Prostate gland (tissue), 2 donors: Measurements from ENCODE around the gene SERINC5. TPM values are rescaled to one million over a fixed set of nuclear protein-coding genes. Genes with fewer than 3 reads are reported as not detected.

Experiments
- DNase-seq: peaks from one replicate; pipeline ENCODE4 v3.0.0-alpha.2; 2019; ENCODE audit warnings: low spot score
- H3K27ac ChIP-seq, 2 donors: fragments of 200-600 bp; sonication (generic); 2 replicates each; pipeline ENCODE4 v1.5.1; 2017 to 2019
- H3K27me3 ChIP-seq: fragments of 200-600 bp; sonication (generic); replicated peaks from 2 replicates; pipeline ENCODE4 v1.5.1; 2019; ENCODE audit not compliant: insufficient read depth
- H3K36me3 ChIP-seq, 2 donors: fragments of 200-600 bp; sonication (generic); 1 replicate in 1 of 2; 2 replicates in 1 of 2; pipeline versions ENCODE4 v1.5.1 to v1.8.1; 2017 to 2019
- H3K4me1 ChIP-seq: fragments of 200-600 bp; sonication (generic); replicated peaks from 2 replicates; pipeline ENCODE4 v1.5.1; 2019
- H3K4me3 ChIP-seq, 2 donors: fragments of 200-600 bp; sonication (generic); 2 replicates each; pipeline ENCODE4 v1.5.1; 2017 to 2019
- H3K9me3 ChIP-seq: fragments of 200-600 bp; sonication (generic); 2 replicates; pipeline ENCODE4 v1.5.1; 2017
- CTCF ChIP-seq, 4 experiments: fragments of 200-600 bp in 2 of 4; fragments of 450-650 bp in 2 of 4; sonication (generic) in 2 of 4; IDR thresholded peaks; 1 replicate in 3 of 4; 2 replicates in 1 of 4; pipeline ENCODE4 v1.5.1; 2016 to 2019; ENCODE audit warnings: antibody characterized with exemption in 4 of 4, mild to moderate bottlenecking in 2 of 4, moderate library complexity in 2 of 4
- POLR2A ChIP-seq: fragments of 450-650 bp; IDR thresholded peaks from one replicate; pipeline ENCODE4 v1.6.1; 2016; ENCODE audit warnings: antibody characterized with exemption, mild to moderate bottlenecking
- POLR2AphosphoS5 ChIP-seq: sonication (generic); formaldehyde crosslinking; IDR thresholded peaks from one replicate; pipeline ENCODE4 v1.6.1; 2017; ENCODE audit warnings: antibody characterized with exemption
- WGBS: methylation state at CpG from one replicate; pipeline ENCODE4 v1.1.5; 2018; 5-methylcytosine and 5-hydroxymethylcytosine counted together
- intact Hi-C: fragments of 100-400 bp; cut with DNase I; formaldehyde crosslinking; loops from one replicate; pipeline ENCODE4 v1.14.2; 2022
- total RNA-seq, 2 donors: library from RNA; depleted of rRNA; stranded (reverse); fragments of >200 nt; gene quantifications; one replicate each; pipeline ENCODE4 v1.1.0, GENCODE V29; 2016

Gene SERINC5
- total RNA-seq, 2 donors from 2014 or later = 127 to 205 TPM

- TF ChIP-seq CTCF (IDR thresholded peaks at IDR 0.05) = no peak
- no peak for TF ChIP-seq POLR2A
- TF ChIP-seq POLR2AphosphoS5 = no peak
- DNase-seq = no peak
- Histone ChIP-seq H3K27ac (no peak overlapping the region), H3K27me3 (no peaks in the 10 kb centered on the region), H3K4me1 (peaks cover 6% of the 10 kb centered on the region), H3K36me3 (no peaks in the 10 kb centered on the region), H3K9me3 (no peaks in the 10 kb centered on the region), H3K4me3 (no peak overlapping the region)
- 82% methylated on average over 7 of the region's 7 CpGs for WGBS
- intact Hi-C loops = no loop called here
Measured at GRCh38 chr5:80238097-80238496, 17.8 kb downstream of the SERINC5 start.

GRCh38 chr5:80237243-80237642 lies 18.6 kb downstream of the SERINC5 start:
- Histone ChIP-seq H3K27ac (no peak overlapping the region), H3K4me3 (no peak overlapping the region), H3K9me3 (no peaks in the 10 kb centered on the region), H3K36me3 (no peaks in the 10 kb centered on the region), H3K27me3 (no peaks in the 10 kb centered on the region), H3K4me1 (peaks cover 6% of the 10 kb centered on the region)
- DNase-seq = no peak
- intact Hi-C loops = no loop called here
- 95% methylated on average over 5 of the region's 5 CpGs for WGBS
- no peak for TF ChIP-seq POLR2AphosphoS5
- no peak for TF ChIP-seq CTCF (IDR thresholded peaks at IDR 0.05)
- no peak for TF ChIP-seq POLR2A

- no peak for DNase-seq
- Histone ChIP-seq H3K4me1 (peaks cover 11% of the 10 kb centered on the region), H3K36me3 (no peaks in the 10 kb centered on the region), H3K9me3 (no peaks in the 10 kb centered on the region), H3K27me3 (no peaks in the 10 kb centered on the region), H3K27ac (no peak overlapping the region), H3K4me3 (no peak overlapping the region)
- WGBS = 77% methylated on average over 5 of the region's 5 CpGs
- TF ChIP-seq POLR2AphosphoS5 (no peak), CTCF (IDR thresholded peaks at IDR 0.05) (no peak), POLR2A (no peak)
- intact Hi-C loops = no loop called here
Measured at GRCh38 chr5:80234116-80234948, 21.5 kb downstream of the SERINC5 start.

- Histone ChIP-seq H3K27me3 (no peaks in the 10 kb centered on the region), H3K4me3 (no peak overlapping the region), H3K4me1 (peaks cover 5% of the 10 kb centered on the region), H3K9me3 (no peaks in the 10 kb centered on the region), H3K27ac (no peak overlapping the region), H3K36me3 (no peaks in the 10 kb centered on the region)
- DNase-seq = no peak
- WGBS = 100% methylated on average over 1 of the region's 1 CpG
- TF ChIP-seq POLR2AphosphoS5 (no peak), POLR2A (no peak), CTCF (IDR thresholded peaks at IDR 0.05) (no peak)
- intact Hi-C loops = no loop called here
Measured at GRCh38 chr5:80231693-80232092, 24.2 kb downstream of the SERINC5 start.

- TF ChIP-seq POLR2A (no peak), CTCF (IDR thresholded peaks at IDR 0.05) (no peak), POLR2AphosphoS5 (no peak)
- no peaks in the 10 kb centered on the region for H3K36me3 ChIP-seq
- intact Hi-C loops = no loop called here
- no peak overlapping the region for H3K4me3 ChIP-seq
- no peak for DNase-seq
- 45% methylated on average over 3 of the region's 3 CpGs for WGBS
- H3K4me1 ChIP-seq = peaks cover 5% of the 10 kb centered on the region
- H3K9me3 ChIP-seq = no peaks in the 10 kb centered on the region
- peak overlapping the region in 1 of 2 donors; percentile 38 for H3K27ac ChIP-seq
- H3K27me3 ChIP-seq = no peaks in the 10 kb centered on the region
Measured at GRCh38 chr5:80231243-80231642, 24.6 kb downstream of the SERINC5 start.
